Adrenal gland (tissue), 5 donors: Measurements from ENCODE around the gene PACRG.

Source experiments
- CTCF ChIP-seq, 6 experiments: fragments of 450-650 bp in 4 of 6; fragments of 200-600 bp in 2 of 6; sonication (generic) in 1 of 6; IDR thresholded peaks; 1 replicate in 5 of 6; 2 replicates in 1 of 6; pipeline versions ENCODE4 v1.5.1 to v1.8.0; 2016 to 2021; ENCODE audit warnings: antibody characterized with exemption in 6 of 6, mild to moderate bottlenecking in 2 of 6, moderate library complexity in 1 of 6
- POLR2A ChIP-seq, 2 donors: fragments of 450-650 bp; IDR thresholded peaks; one replicate each; pipeline ENCODE4 v1.6.1; 2017; ENCODE audit warnings: antibody characterized with exemption in 2 of 2, mild to moderate bottlenecking in 2 of 2, moderate library complexity in 1 of 2
- donor health status: DM: no; HTN: no; CAD: no.

GRCh38 chr6:163183806-163184205, 456.0 kb downstream of the PACRG start:
- TF ChIP-seq POLR2A (IDR thresholded peaks at IDR 0.05) (no peak), CTCF (IDR thresholded peaks at IDR 0.05) (no peak)
